Measurements from ENCODE around the gene MAT2A.

GRCh38 chr2:85585781-85586105 lies 46.8 kb downstream of the MAT2A start:
- no peak for TF ChIP-seq CTCF (IDR thresholded peaks at IDR 0.05; ENCODE audit: poor library complexity)
- no peak for TF ChIP-seq EZH2 (IDR thresholded peaks at IDR 0.05; ENCODE audit: borderline replicate concordance)
